ENCODE results near the gene RAB3IL1. TPM values are rescaled to one million over a fixed set of nuclear protein-coding genes. Genes with fewer than 3 reads are reported as not detected.

The RAB3IL1 gene
- total RNA-seq, 4 donors from 2014 or later = 1.1 to 28.1 (median 5.7) TPM

- Histone ChIP-seq H3K4me1 (peaks cover 0 to 8% (median 2%) of the 10 kb centered on the region in 4 donors), H3K4me3 (no peak overlapping the region), H3K36me3 (no peaks in the 10 kb centered on the region), H3K9me3 (no peaks in the 10 kb centered on the region), H3K27me3 (no peaks in the 10 kb centered on the region), H3K27ac (no peak overlapping the region)
- DNase-seq = no peak
- TF ChIP-seq POLR2A (IDR thresholded peaks at IDR 0.05) (no peak), CTCF (IDR thresholded peaks at IDR 0.05) (no peak)
These were observed 48.0 kb downstream of the RAB3IL1 start for GRCh38 chr11:61869429-61869707.

- TF ChIP-seq POLR2A (IDR thresholded peaks at IDR 0.05) (no peak), CTCF (IDR thresholded peaks at IDR 0.05) (no peak)
- Histone ChIP-seq H3K27me3 (no peaks in the 10 kb centered on the region), H3K36me3 (peaks cover 0 to under 1% (median 0%) of the 10 kb centered on the region in 3 donors), H3K4me3 (no peak overlapping the region), H3K4me1 (peaks cover 0 to 8% (median 2%) of the 10 kb centered on the region in 4 donors), H3K27ac (no peak overlapping the region), H3K9me3 (no peaks in the 10 kb centered on the region)
- DNase-seq = no peak
These were observed 48.6 kb downstream of the RAB3IL1 start for GRCh38 chr11:61868571-61869428.

- no peaks in the 10 kb centered on the region for H3K27me3 ChIP-seq
- peaks cover 0 to 9% (median 0%) of the 10 kb centered on the region in 3 donors for H3K36me3 ChIP-seq
- DNase-seq = no peak
- H3K9me3 ChIP-seq = no peaks in the 10 kb centered on the region
- no peak for TF ChIP-seq CTCF (IDR thresholded peaks at IDR 0.05)
- no peak for TF ChIP-seq POLR2A (IDR thresholded peaks at IDR 0.05)
- no peak overlapping the region for H3K4me3 ChIP-seq
- peaks cover 0 to 8% (median 2%) of the 10 kb centered on the region in 4 donors for H3K4me1 ChIP-seq
- H3K27ac ChIP-seq = no peak overlapping the region
These were observed 50.4 kb downstream of the RAB3IL1 start for GRCh38 chr11:61866958-61867343.

- Histone ChIP-seq H3K9me3 (no peaks in the 10 kb centered on the region), H3K27ac (no peak overlapping the region), H3K4me3 (no peak overlapping the region), H3K27me3 (no peaks in the 10 kb centered on the region), H3K4me1 (peaks cover 0 to 6% (median 2%) of the 10 kb centered on the region in 4 donors), H3K36me3 (peaks cover 0 to 9% (median 0%) of the 10 kb centered on the region in 3 donors)
- no peak for DNase-seq
- TF ChIP-seq POLR2A (IDR thresholded peaks at IDR 0.05) (no peak), CTCF (IDR thresholded peaks at IDR 0.05) (no peak)
These were observed 51.0 kb downstream of the RAB3IL1 start for GRCh38 chr11:61866231-61866957.

- no peaks in the 10 kb centered on the region for H3K4me1 ChIP-seq
- peaks cover 0 to 16% (median 0%) of the 10 kb centered on the region in 3 donors for H3K36me3 ChIP-seq
- no peak overlapping the region for H3K27ac ChIP-seq
- no peak overlapping the region for H3K4me3 ChIP-seq
- no peaks in the 10 kb centered on the region for H3K9me3 ChIP-seq
- no peak for DNase-seq
- TF ChIP-seq POLR2A (IDR thresholded peaks at IDR 0.05) (no peak), CTCF (IDR thresholded peaks at IDR 0.05) (no peak)
- H3K27me3 ChIP-seq = no peaks in the 10 kb centered on the region
These were observed 52.3 kb downstream of the RAB3IL1 start for GRCh38 chr11:61864814-61865775.

Measured in Peyer's patch (tissue), 4 donors.